GM19397 (cell line): ENCODE measurements around the gene MOB1A.

Experiments used
- ATAC-seq: cut with Tn5 transposase; IDR thresholded peaks from one replicate; pipeline ENCODE4 v1.9.1; 2021; ENCODE audit warnings: mild to moderate bottlenecking, moderate library complexity; ENCODE audit not compliant: unreplicated experiment

MOB1A gene

DNA sequence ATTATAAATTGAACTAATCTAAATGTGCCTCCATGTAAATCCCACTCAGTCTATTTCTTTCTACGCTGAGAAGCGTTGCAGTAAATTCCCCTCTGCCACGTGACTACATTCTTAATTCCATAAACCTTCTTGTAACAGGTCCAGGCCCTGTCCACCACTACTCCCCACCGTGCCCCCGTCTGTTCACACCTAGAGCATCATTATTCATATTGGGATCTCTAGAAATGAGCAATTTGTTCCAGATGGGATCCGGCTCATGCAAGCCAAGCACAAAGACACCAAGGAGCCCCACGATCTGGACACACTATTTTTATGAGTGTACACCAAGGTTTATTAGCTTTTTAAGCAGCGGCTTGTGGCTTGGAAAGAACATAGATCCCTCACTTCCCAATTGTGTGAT lies 69.1 kb downstream of the MOB1A start:
- no peak for ATAC-seq

DNA sequence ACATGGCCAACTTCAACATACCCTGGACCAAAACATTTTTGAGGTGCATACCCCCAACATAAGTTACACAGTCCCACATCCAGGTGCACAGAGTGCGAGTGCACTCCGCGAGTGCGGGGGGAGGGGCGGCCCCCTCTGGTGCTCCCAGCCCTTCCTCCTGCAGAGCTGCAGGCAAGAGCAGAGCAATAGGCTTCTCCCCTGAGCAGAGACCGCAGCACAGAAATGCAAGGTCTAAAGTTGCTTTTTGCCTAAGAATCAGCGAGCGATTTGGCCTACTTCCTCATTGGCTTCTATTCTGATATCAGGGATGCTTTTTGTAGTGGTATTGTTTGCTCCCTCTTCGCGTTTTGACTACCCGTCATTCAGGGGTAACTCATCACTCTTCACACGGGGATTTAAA lies 71.6 kb downstream of the MOB1A start:
- no peak for ATAC-seq

DNA sequence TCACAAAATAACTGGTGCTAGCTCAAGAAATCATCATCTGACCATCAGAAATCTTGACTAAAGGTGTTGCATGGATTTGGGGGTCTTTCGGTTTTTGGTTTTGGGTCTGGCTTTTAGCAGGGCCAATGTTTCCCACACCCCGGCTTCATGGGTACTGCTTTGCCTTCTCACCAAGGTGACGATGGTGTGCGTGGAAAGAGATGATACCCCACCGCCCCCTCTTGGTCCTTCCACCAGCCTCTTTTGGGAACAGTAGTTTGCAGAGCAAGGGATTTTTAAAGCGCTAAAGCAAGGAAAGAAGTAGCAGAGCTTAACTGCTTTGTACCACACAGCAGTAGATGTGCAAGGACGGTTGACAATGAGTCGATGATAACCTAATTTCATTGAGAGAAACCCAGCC lies 73.3 kb downstream of the MOB1A start:
- no peak for ATAC-seq

DNA sequence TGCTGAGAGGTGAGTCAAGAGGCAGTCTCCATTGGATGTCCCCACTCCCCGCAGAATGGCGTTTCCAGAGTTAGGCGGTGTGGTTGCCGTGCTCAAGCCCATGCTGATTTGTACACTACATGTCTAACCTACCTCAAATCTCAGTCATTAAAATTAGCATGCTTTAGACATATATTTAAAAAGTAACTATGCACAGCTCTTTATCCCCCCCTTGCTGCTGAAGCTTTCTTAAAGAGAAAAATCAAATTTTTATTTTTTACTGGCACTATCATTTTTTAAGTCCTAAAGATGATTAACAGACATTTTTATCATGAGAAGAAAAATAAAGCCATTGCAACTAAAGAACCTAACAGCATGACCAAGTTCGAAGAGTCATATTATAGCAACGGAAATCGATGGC lies 73.8 kb downstream of the MOB1A start:
- ATAC-seq = no peak

DNA sequence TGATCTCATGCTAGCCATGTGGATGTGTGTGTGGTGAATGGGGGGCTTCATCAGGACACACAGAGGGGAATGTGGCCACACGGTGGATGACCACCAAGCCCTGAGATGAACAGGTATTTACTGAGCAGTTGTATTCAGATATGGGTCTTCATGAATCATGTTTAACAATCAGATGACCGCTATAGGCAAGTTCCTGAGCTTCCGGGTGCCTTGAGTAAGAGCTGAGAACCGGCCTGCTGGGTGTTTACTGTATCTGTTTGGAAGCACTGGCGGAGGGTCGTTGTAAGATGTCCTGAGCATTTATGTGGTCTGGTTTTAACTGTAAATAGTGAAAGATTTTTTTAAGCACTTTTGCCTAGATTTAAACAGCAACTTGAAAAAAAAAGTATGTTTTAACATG lies 74.9 kb downstream of the MOB1A start:
- ATAC-seq = no peak
